NCI-H1048 (cell line): Measurements from ENCODE around the gene CHMP6.
A peak's percentile ranks its signal among the peaks of the same experiment; 100 is the strongest.
"Not testable (repeated sequence)": the region's sequence is repeated elsewhere in the genome, so short reads cannot be mapped to it uniquely, and the experiment has no call there.

Experiments used
- DNase-seq: peaks from one replicate; lab custom pipeline; 2025; lab: John Stamatoyannopoulos, UW

Gene CHMP6

GRCh38 chr17:81030312-81030711, 38.7 kb downstream of the CHMP6 start:
- not testable (repeated sequence) for DNase-seq

- no peak for DNase-seq
Observed at GRCh38 chr17:81030741-81031565, 39.3 kb downstream of the CHMP6 start.

GRCh38 chr17:81031566-81032550, 40.2 kb downstream of the CHMP6 start:
- DNase-seq: no peak

GRCh38 chr17:81032641-81033480, 41.2 kb downstream of the CHMP6 start:
- no peak for DNase-seq

DNA sequence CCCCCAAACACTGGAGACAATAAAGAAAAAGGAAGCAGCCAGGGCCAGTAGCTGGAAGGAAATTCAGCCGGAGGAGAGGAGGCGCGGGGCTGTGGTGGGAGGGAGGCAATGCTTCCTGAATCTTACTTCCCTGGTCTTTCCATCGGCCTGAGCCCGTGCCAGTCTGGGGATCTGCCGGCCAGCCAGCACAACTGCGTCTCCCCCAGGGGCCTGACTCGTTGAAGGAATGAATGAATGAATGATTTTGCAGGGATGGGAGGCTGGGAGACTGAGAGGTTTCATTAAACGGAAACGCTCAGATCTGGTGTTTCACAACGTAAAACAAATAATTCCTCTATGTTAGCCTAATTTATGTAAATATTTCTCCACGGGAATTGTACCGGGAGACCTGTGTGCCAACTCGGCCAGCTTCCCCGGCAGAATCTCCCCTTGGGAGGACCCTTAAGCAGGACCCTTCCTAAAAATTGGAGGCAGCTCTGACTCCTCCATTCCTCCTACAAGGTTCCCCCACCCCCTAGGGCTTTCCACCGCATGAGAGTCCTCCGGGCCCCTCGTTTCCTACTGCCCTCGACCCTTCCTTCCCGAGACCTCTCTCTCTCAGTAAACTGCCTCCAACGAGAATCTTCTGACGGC, 42.0 kb downstream of the CHMP6 start:
- DNase-seq: no peak

- no peak for DNase-seq
Observed at GRCh38 chr17:81034168-81034777, 42.6 kb downstream of the CHMP6 start.

DNA sequence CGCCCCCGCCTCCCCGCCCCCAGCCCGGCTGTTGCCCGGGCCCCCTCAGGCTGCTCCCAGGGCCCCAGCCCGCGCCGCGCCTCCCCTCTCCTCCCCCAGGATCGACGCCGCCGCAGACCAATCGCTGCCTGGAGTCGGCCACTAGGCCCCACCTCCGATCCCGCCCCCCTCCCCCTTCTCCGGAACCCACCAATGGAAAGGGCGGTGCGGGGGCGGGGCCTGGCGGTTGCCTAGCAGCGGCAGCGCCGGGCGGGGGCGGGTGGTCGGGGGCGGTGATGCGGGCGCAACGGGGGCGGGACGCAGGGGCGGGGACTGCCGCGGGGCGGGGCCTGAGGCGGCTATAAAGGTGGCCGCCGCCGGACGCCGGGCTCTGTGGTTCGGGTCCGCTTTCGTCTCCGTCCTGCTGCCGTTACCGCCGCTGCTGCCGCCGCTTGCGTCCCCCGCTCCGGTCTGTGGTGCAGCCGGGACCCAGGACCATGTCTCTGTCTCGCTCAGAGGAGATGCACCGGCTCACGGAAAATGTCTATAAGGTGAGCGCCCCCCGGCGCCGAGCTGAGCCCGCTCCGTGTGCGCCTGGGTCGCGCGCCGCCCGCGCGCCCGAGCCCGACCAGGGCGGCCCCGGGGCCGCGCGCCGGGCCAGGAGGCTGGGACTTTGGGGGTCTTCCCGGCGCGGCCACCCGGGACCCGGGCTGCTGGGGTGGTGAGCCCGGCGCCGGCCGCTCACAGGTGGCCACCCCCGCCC, 43.3 kb downstream of the CHMP6 start, which contains the start of gene BAIAP2:
BAIAP2 (plus strand) TSS at position 373 of the 742 bp plus-strand sequence; CDS start at position 477, 104 bp downstream.
- DNase-seq: peak; percentile 89

DNA sequence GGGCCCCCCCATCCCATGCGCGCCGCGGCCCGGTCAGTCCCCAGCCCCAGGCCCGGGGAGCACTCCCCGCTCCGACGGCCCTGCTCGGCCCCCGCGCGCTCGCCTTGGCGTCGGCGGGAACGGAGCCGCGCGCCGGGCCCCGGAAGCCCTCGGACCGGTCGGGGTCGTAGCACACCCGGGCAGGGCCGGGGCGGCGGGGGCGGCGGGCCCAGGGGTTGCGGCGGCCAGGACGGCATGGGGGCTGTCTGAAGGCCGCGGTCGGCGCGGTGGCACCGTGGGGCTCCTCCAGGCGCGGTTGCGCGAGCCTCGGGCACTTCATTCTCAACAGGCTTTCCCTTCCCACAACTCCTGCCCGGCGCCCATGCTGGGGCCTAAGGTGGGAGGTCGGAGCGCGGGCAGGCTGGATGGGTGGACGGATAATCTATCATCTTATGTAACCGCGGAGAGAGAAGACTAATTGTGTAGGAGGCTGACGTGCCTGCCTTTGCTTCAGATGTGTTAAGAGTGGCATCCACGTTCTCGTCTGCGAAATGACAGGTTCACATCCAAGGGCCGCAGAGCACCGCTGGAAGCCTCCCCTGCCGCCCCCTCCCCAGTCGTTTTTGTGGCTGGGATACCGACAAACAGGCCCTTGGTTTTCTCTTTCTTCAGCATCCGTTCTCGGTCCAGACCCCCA, 44.0 kb downstream of the CHMP6 start:
- DNase-seq: no peak

DNA sequence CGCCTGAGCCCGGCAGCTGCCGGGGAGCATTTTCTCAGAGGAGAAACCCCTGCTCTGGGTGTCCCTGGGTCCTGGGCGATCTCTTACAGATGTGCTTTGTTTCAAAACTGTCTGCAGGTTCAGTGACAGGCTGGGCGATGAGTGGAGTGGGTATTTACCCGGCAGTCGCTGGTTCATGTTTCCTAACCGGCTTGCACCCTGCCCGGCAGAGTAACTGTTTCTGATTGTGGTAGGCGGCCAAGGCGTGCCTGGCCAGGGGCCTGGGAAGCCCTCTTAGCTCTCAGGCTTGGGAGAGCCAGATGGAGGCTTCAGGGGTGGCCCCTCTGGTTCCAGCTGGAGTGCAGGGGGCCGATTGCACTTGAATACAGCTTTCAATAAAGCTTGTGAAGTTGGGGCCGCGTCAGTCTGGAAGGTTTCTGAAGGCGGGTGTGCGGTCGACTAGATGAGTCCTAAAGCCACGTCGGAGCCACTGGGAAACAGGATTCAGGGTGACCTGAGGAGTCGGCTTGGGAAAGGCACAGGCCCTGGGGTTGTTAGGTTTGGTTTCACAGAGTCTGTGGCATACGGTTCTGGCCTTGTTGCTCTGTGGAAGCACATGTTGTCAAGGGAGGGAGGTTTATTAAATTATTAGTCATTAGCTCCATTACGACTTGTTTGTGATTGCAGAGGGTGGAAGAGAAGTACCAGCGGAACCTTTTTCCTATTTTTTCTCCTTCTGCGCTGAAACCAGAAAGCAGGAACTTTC, 44.7 kb downstream of the CHMP6 start:
- DNase-seq: no peak

GRCh38 chr17:81037026-81037797, 45.6 kb downstream of the CHMP6 start:
- DNase-seq: no peak

DNA sequence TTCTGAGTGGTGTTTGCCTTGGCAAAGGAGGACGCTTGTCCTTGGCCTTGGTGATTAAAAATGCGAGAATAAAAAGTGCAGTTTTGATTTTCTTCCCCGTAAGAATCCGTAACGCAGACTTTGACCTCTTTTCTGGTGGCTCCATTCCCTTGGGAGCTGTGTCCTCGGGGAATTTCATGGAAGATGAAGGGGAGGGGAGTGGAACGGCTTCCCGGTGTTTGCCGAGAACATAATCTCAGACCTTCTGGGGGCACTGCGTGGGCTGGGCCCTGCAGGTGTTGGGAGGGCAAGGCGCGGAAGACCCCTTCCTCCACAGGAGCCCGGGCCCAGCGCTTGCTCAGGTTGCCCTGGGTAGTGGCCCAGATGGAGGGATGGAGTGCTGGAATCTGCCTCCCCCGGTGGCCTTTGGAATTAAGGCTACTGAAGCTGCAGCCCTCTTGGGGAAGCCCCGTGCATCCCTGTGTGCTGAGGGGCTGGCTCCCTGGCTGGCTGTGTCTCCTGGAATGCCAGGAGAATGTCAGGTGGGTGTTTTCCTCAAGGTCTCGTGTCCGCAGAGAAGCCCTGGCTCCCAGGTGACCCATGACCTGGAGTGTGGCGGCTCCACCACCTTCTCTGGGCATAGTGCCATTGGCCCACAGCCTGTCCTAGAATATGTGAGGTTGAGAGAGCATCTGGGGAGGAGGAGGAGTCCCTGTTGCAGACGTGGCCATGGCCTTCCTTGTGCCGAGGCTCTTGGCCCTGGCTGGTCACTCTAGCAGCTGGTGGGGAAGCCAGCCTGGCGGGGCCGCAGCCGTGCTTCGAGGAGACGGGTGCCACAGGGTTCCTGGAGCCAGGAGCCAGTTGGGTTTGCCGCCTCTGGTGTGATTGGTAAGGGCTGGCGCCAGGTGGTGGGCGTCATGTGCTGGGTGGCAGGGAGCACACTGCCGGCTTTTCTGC, 46.4 kb downstream of the CHMP6 start:
- no peak for DNase-seq

DNA sequence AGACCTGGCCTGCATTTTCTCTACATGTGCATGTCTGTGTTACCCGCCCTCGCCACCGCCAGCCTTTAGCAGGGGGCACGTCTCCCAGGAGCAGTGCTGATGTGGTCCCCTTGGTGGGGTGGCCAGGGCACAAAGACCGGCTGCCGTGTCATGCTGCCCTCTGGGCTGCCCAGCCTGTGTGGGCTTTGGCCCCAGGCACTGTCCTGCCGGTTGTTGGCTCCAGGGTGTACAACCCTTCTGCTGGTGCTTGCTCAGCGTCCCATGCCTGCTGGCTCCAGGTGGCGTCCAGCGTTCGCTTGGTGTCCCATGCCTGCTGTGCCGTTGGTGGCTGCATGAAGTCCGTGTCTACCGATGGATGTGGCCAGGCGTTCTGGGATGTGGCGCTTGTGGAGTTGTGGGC, 47.5 kb downstream of the CHMP6 start:
- DNase-seq: no peak

DNA sequence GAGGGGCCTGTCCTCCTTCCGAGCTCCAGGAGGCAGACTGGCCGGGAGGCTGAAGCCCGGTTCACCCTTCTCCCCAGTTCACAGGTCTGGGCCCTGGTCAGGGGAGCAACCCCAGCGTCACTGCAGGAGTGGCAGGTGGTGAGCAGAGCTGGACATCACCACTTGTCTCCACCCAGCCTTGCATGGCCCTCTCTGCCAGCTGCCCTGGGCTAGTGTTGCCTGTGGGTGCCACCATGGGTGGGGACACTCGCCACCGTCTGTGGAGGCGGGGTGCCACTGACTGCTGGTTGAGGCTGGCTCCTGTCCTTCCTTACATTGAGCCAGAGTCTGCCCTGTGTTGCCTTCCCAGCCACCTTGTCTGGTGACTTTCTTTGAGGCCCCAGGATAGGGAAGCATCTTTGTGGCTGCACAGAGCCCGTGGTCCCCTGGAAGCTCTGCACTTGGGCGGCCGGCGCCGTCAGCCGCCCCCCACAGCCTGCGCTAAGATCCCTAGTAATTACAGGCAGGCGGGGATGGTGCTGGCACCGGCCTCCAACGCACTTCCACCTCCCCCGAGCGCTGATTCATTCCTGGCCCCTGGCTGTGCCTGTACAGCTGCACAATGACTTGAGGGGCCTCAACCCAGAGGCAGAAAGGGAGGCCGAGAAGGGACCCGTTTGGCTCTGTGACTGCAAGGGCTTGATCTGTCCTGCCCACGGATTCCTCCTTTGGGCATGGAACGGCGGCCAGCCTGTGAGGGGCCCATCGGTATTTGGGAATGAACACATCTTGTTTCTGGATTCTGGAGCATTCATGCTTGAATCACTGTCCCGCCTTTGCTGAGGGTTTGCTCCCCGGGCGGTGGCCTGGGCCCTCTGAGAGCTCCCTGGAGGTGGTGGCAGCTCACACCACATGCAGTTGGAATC, 48.5 kb downstream of the CHMP6 start:
- DNase-seq: no peak

DNA sequence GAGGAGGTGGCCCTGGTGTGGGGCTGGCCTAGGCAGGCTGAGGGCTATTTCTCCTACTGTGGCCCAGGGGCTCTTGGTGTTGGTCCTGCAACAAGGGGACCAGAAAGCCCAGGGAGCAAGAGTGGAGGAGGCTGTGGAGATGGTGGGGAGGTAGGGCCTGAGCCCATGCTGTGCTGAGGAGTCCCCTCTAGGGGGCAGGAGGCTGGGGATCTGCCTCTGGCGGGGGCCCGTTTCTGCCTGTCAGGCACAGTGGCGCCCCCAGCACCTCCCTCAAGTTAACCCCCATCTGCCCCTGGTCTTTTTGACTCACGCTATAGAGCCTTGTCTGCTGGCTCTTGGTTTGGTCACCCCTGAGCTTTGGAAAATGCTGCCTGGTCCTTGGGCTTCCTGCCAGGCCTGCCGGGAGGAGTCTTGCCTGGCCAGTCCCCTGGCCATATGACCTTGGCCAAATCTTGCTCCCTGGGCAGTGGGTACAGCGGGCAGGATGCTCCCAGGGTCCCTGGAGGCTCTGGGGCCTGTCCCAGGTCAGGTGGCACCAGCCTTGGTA, 49.2 kb downstream of the CHMP6 start:
- no peak for DNase-seq

- no peak for DNase-seq
Observed at GRCh38 chr17:81042606-81043005, 51.0 kb downstream of the CHMP6 start.

GRCh38 chr17:81043319-81043724, 51.7 kb downstream of the CHMP6 start:
- DNase-seq: no peak
